CD8-positive, alpha-beta memory T cell (primary cell): ENCODE results near the gene MDFI. TPM values are rescaled to one million over a fixed set of nuclear protein-coding genes. Genes with fewer than 3 reads are reported as not detected.

ENCODE experiments used
- CTCF ChIA-PET: fragments of 350-600 bp; sonication (Branson Sonifier 250); formaldehyde crosslinking; loops from one replicate; lab custom pipeline; 2021; ENCODE audit warnings: antibody characterized with exemption; lab: Charles Lee
- POLR2A ChIA-PET: fragments of 350-600 bp; sonication (Branson Sonifier 250); formaldehyde crosslinking; loops from one replicate; lab custom pipeline; 2021; ENCODE audit warnings: antibody characterized with exemption; lab: Charles Lee
- DNase-seq, 5 donors: peaks; one replicate each; pipeline versions ENCODE4 v3.0.0 to v3.0.0-alpha.2; 2020 to 2022; ENCODE audit warnings: mixed read lengths in 1 of 5
- H3K27ac ChIP-seq: one replicate; pipeline ENCODE4 v1.7.0; 2013; ENCODE audit warnings: low read depth, mild to moderate bottlenecking, low read length, moderate library complexity
- H3K27me3 ChIP-seq: 2 replicates; pipeline ENCODE4 v1.7.0; 2013; ENCODE audit warnings: low read length, mild to moderate bottlenecking; ENCODE audit not compliant: insufficient read depth, poor library complexity, severe bottlenecking
- H3K36me3 ChIP-seq: 2 replicates; pipeline ENCODE4 v1.7.0; 2013; ENCODE audit warnings: mild to moderate bottlenecking, low read length, moderate library complexity; ENCODE audit not compliant: insufficient read depth
- H3K4me1 ChIP-seq: 2 replicates; pipeline ENCODE4 v1.7.0; 2013; ENCODE audit warnings: mild to moderate bottlenecking, low read length, moderate library complexity; ENCODE audit not compliant: insufficient read depth
- H3K4me3 ChIP-seq: 2 replicates; pipeline ENCODE4 v1.7.0; 2013; ENCODE audit warnings: mild to moderate bottlenecking, low read length
- H3K9me3 ChIP-seq: 2 replicates; pipeline ENCODE4 v1.7.0; 2013; ENCODE audit warnings: mild to moderate bottlenecking, low read length
- H3K27ac Mint-ChIP-seq, 8 donors: one replicate each; pipeline ENCODE4 v1.8.0; 2020 to 2021; ENCODE audit warnings: mixed read lengths in 8 of 8, mild to moderate bottlenecking in 6 of 8, inconsistent platforms in 3 of 8, moderate library complexity in 3 of 8
- H3K27me3 Mint-ChIP-seq, 2 donors: one replicate each; pipeline ENCODE4 v1.8.0; 2020 to 2021; ENCODE audit warnings: mixed read lengths in 2 of 2, mild to moderate bottlenecking in 1 of 2, moderate library complexity in 1 of 2
- H3K36me3 Mint-ChIP-seq, 3 donors: one replicate each; pipeline ENCODE4 v1.8.0; 2020 to 2021; ENCODE audit warnings: mixed read lengths in 3 of 3, inconsistent platforms in 1 of 3, mild to moderate bottlenecking in 1 of 3
- H3K4me1 Mint-ChIP-seq, 3 donors: one replicate each; pipeline ENCODE4 v1.8.0; 2020 to 2021; ENCODE audit warnings: mixed read lengths in 3 of 3, inconsistent platforms in 1 of 3, mild to moderate bottlenecking in 1 of 3
- H3K4me3 Mint-ChIP-seq, 7 donors: one replicate each; pipeline ENCODE4 v1.8.0; 2020 to 2021; ENCODE audit warnings: mixed read lengths in 7 of 7, mild to moderate bottlenecking in 6 of 7, moderate library complexity in 4 of 7, inconsistent platforms in 2 of 7
- H3K9me3 Mint-ChIP-seq, 5 donors: one replicate each; pipeline ENCODE4 v1.8.0; 2020 to 2022; ENCODE audit warnings: mixed read lengths in 5 of 5, mild to moderate bottlenecking in 3 of 5, moderate library complexity in 2 of 5, inconsistent platforms in 1 of 5
- polyA plus RNA-seq: library from polyadenylated mRNA; unstranded; fragments of 300-500 nt; fragmentation: Illumina TruSeq; gene quantifications from one replicate; pipeline ENCODE4 v1.2.3, GENCODE V29; 2021
- total RNA-seq, 2 experiments: library from RNA; stranded (reverse); gene quantifications; one replicate each; pipeline ENCODE4 v1.2.3, GENCODE V29; 2021

The MDFI gene
- total and polyA plus RNA-seq, 3 experiments from 2014 or later: not detected

- H3K9me3 Mint-ChIP-seq: no peaks in the 10 kb centered on the region
- H3K36me3 Mint-ChIP-seq: no peaks in the 10 kb centered on the region
- H3K27ac ChIP-seq: no peak overlapping the region
- no peaks in the 10 kb centered on the region for H3K4me1 Mint-ChIP-seq
- H3K4me3 ChIP-seq: no peak overlapping the region
- H3K9me3 ChIP-seq: no peaks in the 10 kb centered on the region
- POLR2A ChIA-PET: no interaction called here
- H3K27me3 ChIP-seq: peaks cover 4% of the 10 kb centered on the region
- CTCF ChIA-PET: no interaction called here
- H3K36me3 ChIP-seq: no peaks in the 10 kb centered on the region
- no peak overlapping the region for H3K4me3 Mint-ChIP-seq
- H3K4me1 ChIP-seq: no peaks in the 10 kb centered on the region
- peaks cover 5 to 35% of the 10 kb centered on the region in 2 donors for H3K27me3 Mint-ChIP-seq
- no peak for DNase-seq
- H3K27ac Mint-ChIP-seq: peak overlapping the region in 1 of 8 donors; percentile 87
Observed at GRCh38 chr6:41648921-41649320, 10.7 kb downstream of the MDFI start.

- H3K36me3 ChIP-seq: no peaks in the 10 kb centered on the region
- CTCF ChIA-PET: no interaction called here
- no peaks in the 10 kb centered on the region for H3K4me1 ChIP-seq
- no peaks in the 10 kb centered on the region for H3K9me3 ChIP-seq
- H3K4me3 ChIP-seq: no peak overlapping the region
- POLR2A ChIA-PET: interaction anchor here (0.7 kb wide), 1 partner anchor 38 kb away, joined by 6 read pairs; no protein-coding TSS in a partner anchor
- Mint-ChIP-seq H3K27ac (peak overlapping the region in 1 of 8 donors; percentile 75), H3K9me3 (no peaks in the 10 kb centered on the region), H3K4me3 (no peak overlapping the region), H3K36me3 (no peaks in the 10 kb centered on the region), H3K27me3 (peaks cover 4 to 40% of the 10 kb centered on the region in 2 donors), H3K4me1 (no peaks in the 10 kb centered on the region)
- peaks cover 4% of the 10 kb centered on the region for H3K27me3 ChIP-seq
- H3K27ac ChIP-seq: no peak overlapping the region
- no peak for DNase-seq
Observed at GRCh38 chr6:41649596-41649995, 11.3 kb downstream of the MDFI start.

GRCh38 chr6:41650120-41650519 is 11.9 kb downstream of the MDFI start:
- H3K4me3 ChIP-seq: no peak overlapping the region
- Mint-ChIP-seq H3K36me3 (no peaks in the 10 kb centered on the region), H3K27me3 (peaks cover 5 to 45% of the 10 kb centered on the region in 2 donors), H3K4me3 (no peak overlapping the region), H3K4me1 (no peaks in the 10 kb centered on the region), H3K27ac (no peak overlapping the region), H3K9me3 (no peaks in the 10 kb centered on the region)
- H3K4me1 ChIP-seq: no peaks in the 10 kb centered on the region
- ChIA-PET CTCF (no interaction called here), POLR2A (interaction anchor here (0.7 kb wide), 1 partner anchor 39 kb away, joined by 6 read pairs; no protein-coding TSS in a partner anchor)
- peaks cover 4% of the 10 kb centered on the region for H3K27me3 ChIP-seq
- no peaks in the 10 kb centered on the region for H3K9me3 ChIP-seq
- no peaks in the 10 kb centered on the region for H3K36me3 ChIP-seq
- DNase-seq: no peak
- no peak overlapping the region for H3K27ac ChIP-seq

GRCh38 chr6:41651246-41651961 is 13.1 kb downstream of the MDFI start:
- Histone ChIP-seq H3K9me3 (no peaks in the 10 kb centered on the region), H3K4me1 (no peaks in the 10 kb centered on the region), H3K36me3 (no peaks in the 10 kb centered on the region), H3K27ac (no peak overlapping the region), H3K4me3 (no peak overlapping the region), H3K27me3 (peaks cover 8% of the 10 kb centered on the region)
- peak overlapping the region in 1 of 8 donors; percentile 51 for H3K27ac Mint-ChIP-seq
- ChIA-PET CTCF (no interaction called here), POLR2A (no interaction called here)
- no peaks in the 10 kb centered on the region for H3K9me3 Mint-ChIP-seq
- H3K27me3 Mint-ChIP-seq: peaks cover 9 to 43% of the 10 kb centered on the region in 2 donors
- DNase-seq: no peak
- H3K4me1 Mint-ChIP-seq: no peaks in the 10 kb centered on the region
- H3K4me3 Mint-ChIP-seq: no peak overlapping the region
- no peaks in the 10 kb centered on the region for H3K36me3 Mint-ChIP-seq

GRCh38 chr6:41651962-41652657 is 13.8 kb downstream of the MDFI start:
- ChIA-PET POLR2A (no interaction called here), CTCF (no interaction called here)
- H3K4me3 Mint-ChIP-seq: no peak overlapping the region
- Histone ChIP-seq H3K9me3 (no peaks in the 10 kb centered on the region), H3K27ac (no peak overlapping the region), H3K27me3 (peaks cover 4% of the 10 kb centered on the region), H3K4me3 (no peak overlapping the region), H3K36me3 (no peaks in the 10 kb centered on the region), H3K4me1 (no peaks in the 10 kb centered on the region)
- no peak for DNase-seq
- H3K27ac Mint-ChIP-seq: no peak overlapping the region
- peaks cover 13 to 40% of the 10 kb centered on the region in 2 donors for H3K27me3 Mint-ChIP-seq
- no peaks in the 10 kb centered on the region for H3K4me1 Mint-ChIP-seq
- no peaks in the 10 kb centered on the region for H3K36me3 Mint-ChIP-seq
- H3K9me3 Mint-ChIP-seq: no peaks in the 10 kb centered on the region

GRCh38 chr6:41652866-41653652 is 14.8 kb downstream of the MDFI start:
- ChIA-PET CTCF (no interaction called here), POLR2A (no interaction called here)
- Mint-ChIP-seq H3K9me3 (no peaks in the 10 kb centered on the region), H3K4me3 (no peak overlapping the region), H3K36me3 (no peaks in the 10 kb centered on the region), H3K27me3 (peaks cover 15 to 48% of the 10 kb centered on the region in 2 donors), H3K27ac (no peak overlapping the region), H3K4me1 (no peaks in the 10 kb centered on the region)
- no peak for DNase-seq
- Histone ChIP-seq H3K27ac (no peak overlapping the region), H3K9me3 (no peaks in the 10 kb centered on the region), H3K4me1 (no peaks in the 10 kb centered on the region), H3K36me3 (no peaks in the 10 kb centered on the region), H3K27me3 (peaks cover 4% of the 10 kb centered on the region), H3K4me3 (no peak overlapping the region)

- Mint-ChIP-seq H3K9me3 (no peaks in the 10 kb centered on the region), H3K4me1 (no peaks in the 10 kb centered on the region), H3K27me3 (peaks cover 13 to 49% of the 10 kb centered on the region in 2 donors), H3K27ac (no peak overlapping the region), H3K36me3 (no peaks in the 10 kb centered on the region), H3K4me3 (no peak overlapping the region)
- Histone ChIP-seq H3K9me3 (no peaks in the 10 kb centered on the region), H3K4me3 (no peak overlapping the region), H3K36me3 (no peaks in the 10 kb centered on the region), H3K27me3 (peaks cover 4% of the 10 kb centered on the region), H3K27ac (no peak overlapping the region), H3K4me1 (no peaks in the 10 kb centered on the region)
- ChIA-PET CTCF (no interaction called here), POLR2A (no interaction called here)
- DNase-seq: no peak
Observed at GRCh38 chr6:41653691-41654090, 15.4 kb downstream of the MDFI start.
